HEK293T (cell line): Measurements from ENCODE around the gene MIB2.

Experiments used
- CTCF ChIA-PET: fragments of 350-600 bp; formaldehyde crosslinking; extraction: SDS; loops from one replicate; lab custom pipeline; 2021; ENCODE audit warnings: antibody characterized with exemption, inconsistent platforms; lab: Yijun Ruan, JAX
- POLR2A ChIA-PET: fragments of 350-600 bp; formaldehyde crosslinking; extraction: SDS; loops from one replicate; lab custom pipeline; 2020; ENCODE audit warnings: antibody characterized with exemption, inconsistent platforms; lab: Yijun Ruan, JAX
- DNase-seq: peaks from one replicate; pipeline ENCODE4 v3.0.0; 2012; ENCODE audit warnings: mixed read lengths; ENCODE audit errors: extremely low spot score
- ARNT ChIP-seq: fragments of 450-650 bp; IDR thresholded peaks from 2 replicates; pipeline ENCODE4 v1.6.1; 2017; ENCODE audit warnings: mild to moderate bottlenecking
- BHLHE40 ChIP-seq: fragments of 450-650 bp; IDR thresholded peaks from 2 replicates; pipeline ENCODE4 v1.6.1; 2016; ENCODE audit warnings: mild to moderate bottlenecking, moderate library complexity, borderline replicate concordance
- CTBP1 ChIP-seq: fragments of 450-650 bp; IDR thresholded peaks from 2 replicates; pipeline ENCODE4 v1.6.1; 2016; ENCODE audit warnings: borderline replicate concordance
- ELF4 ChIP-seq: fragments of 450-650 bp; IDR thresholded peaks from 2 replicates; pipeline ENCODE4 v1.6.1; 2017; ENCODE audit warnings: antibody characterized with exemption
- FOXA1 ChIP-seq: fragments of 450-650 bp; IDR thresholded peaks from 2 replicates; pipeline ENCODE4 v1.6.1; 2016; ENCODE audit warnings: mild to moderate bottlenecking
- FOXK2 ChIP-seq: fragments of 450-650 bp; IDR thresholded peaks from 2 replicates; pipeline ENCODE4 v1.6.1; 2016; ENCODE audit warnings: mild to moderate bottlenecking
- FOXM1 ChIP-seq: fragments of 450-650 bp; IDR thresholded peaks from 2 replicates; pipeline ENCODE4 v1.6.1; 2017; ENCODE audit warnings: mild to moderate bottlenecking, borderline replicate concordance
- HDGF ChIP-seq: fragments of 450-650 bp; IDR thresholded peaks from 2 replicates; pipeline ENCODE4 v1.6.1; 2017; ENCODE audit warnings: antibody characterized with exemption, borderline replicate concordance
- L3MBTL2 ChIP-seq: fragments of 450-650 bp; conservative IDR thresholded peaks from 2 replicates; pipeline ENCODE4 v1.6.1; 2016; ENCODE audit warnings: mild to moderate bottlenecking
- LEF1 ChIP-seq: fragments of 450-650 bp; IDR thresholded peaks from 2 replicates; pipeline ENCODE4 v1.6.1; 2017; ENCODE audit warnings: mild to moderate bottlenecking, borderline replicate concordance
- NFRKB ChIP-seq: fragments of 450-650 bp; IDR thresholded peaks from 2 replicates; pipeline ENCODE4 v1.6.1; 2016; ENCODE audit warnings: mild to moderate bottlenecking, moderate library complexity
- SP1 ChIP-seq: fragments of 450-650 bp; IDR thresholded peaks from 2 replicates; pipeline ENCODE4 v1.6.1; 2017
- SUZ12 ChIP-seq: fragments of 450-650 bp; IDR thresholded peaks from 2 replicates; pipeline ENCODE4 v1.6.1; 2016; ENCODE audit warnings: mild to moderate bottlenecking
- TARDBP ChIP-seq: fragments of 450-650 bp; IDR thresholded peaks from 2 replicates; pipeline ENCODE4 v1.6.1; 2016
- ZNF384 ChIP-seq: fragments of 450-650 bp; IDR thresholded peaks from 2 replicates; pipeline ENCODE4 v1.6.1; 2016
- TF ChIP-seq, protein P1 (sequence below): fragments of 450-650 bp; IDR thresholded peaks from 2 replicates; pipeline ENCODE4 v1.6.1; 2016

Gene MIB2

DNA sequence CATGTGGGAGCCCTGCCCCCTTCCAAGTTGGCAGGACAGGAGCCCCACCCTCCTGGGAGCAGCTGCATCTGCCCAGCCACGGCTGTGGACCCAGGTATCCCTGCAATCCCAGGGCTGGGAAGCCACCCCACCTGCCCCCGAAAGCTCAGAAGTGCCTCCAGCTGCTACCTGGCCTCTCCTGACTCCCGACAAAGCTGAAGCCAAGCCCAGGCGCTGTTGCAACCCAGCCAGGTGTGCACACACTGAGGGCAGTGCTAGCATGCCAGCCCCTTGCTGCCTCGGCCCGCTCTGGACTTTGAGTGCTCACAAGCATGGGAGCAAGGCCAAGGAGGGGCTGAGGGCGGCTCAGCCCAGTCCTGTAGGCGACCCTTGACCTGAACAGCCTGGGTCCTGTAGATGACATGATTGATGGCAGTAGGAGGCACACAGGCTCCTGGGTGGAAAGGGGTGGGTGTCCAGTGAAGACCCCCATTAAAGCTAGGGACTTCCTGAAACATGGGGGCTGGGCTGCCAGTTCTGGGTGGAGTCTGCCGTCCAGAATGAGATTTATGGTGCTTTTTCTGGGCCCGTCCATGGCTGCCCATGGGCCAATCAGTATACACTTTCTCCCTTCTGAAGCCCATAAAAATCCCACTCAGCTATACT lies 37.8 kb upstream of the MIB2 start:
- DNase-seq: no peak
- CTCF ChIA-PET: no interaction called here
- POLR2A ChIA-PET: interaction anchor here (0.7 to 1.7 kb wide), 3 partner anchors 9 to 38 kb away, joined by 4 to 6 read pairs (median 5); partner anchors contain the start of gene MIB2
- TF ChIP-seq, protein P1, sequence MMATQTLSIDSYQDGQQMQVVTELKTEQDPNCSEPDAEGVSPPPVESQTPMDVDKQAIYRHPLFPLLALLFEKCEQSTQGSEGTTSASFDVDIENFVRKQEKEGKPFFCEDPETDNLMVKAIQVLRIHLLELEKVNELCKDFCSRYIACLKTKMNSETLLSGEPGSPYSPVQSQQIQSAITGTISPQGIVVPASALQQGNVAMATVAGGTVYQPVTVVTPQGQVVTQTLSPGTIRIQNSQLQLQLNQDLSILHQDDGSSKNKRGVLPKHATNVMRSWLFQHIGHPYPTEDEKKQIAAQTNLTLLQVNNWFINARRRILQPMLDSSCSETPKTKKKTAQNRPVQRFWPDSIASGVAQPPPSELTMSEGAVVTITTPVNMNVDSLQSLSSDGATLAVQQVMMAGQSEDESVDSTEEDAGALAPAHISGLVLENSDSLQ: peak; percentile 66
- TF ChIP-seq FOXA1: no peak

DNA sequence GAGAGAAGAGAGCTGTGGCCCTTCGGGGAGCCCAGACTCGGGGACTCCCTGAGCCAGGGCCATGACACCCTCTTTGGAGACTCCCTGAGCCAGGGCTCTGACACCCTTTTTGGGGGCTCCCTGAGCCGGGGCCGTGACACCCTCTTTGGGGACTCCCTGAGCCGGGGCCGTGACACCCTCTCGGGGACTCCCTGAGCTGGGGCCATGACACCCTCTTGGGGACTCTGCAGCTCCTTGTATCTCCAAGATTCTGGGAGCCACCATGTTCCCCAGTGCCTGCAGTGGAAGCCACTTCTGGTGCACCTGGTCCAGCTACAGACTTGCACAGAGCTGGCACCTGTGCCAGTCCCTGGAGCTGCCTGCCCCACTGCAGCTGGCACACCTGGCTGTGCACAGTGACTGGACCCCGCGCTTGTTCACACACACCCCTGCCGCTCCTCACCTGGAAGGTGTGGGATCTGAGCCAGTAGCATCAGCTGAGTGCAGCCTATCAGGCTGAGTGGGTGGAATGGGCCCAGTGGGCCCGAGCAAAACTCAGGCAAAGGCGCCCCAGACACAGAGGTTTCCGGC lies 36.8 kb upstream of the MIB2 start:
- DNase-seq: no peak
- TF ChIP-seq ELF4: no peak
- TF ChIP-seq LEF1: no peak
- TF ChIP-seq ZNF384: no peak
- no peak for TF ChIP-seq ARNT
- no peak for TF ChIP-seq NFRKB
- no peak for TF ChIP-seq TARDBP
- TF ChIP-seq FOXA1: no peak
- TF ChIP-seq, protein P1: no peak
- TF ChIP-seq CTBP1: no peak
- no peak for TF ChIP-seq HDGF
- no peak for TF ChIP-seq L3MBTL2
- no peak for TF ChIP-seq FOXM1
- TF ChIP-seq BHLHE40: no peak
- no peak for TF ChIP-seq SP1
- no peak for TF ChIP-seq FOXK2
- TF ChIP-seq SUZ12: no peak
- ChIA-PET CTCF (no interaction called here), POLR2A (interaction anchor here (0.6 to 1.7 kb wide), 4 partner anchors 8 to 37 kb away, joined by 3 to 6 read pairs (median 4); partner anchors contain the start of gene MIB2)

DNA sequence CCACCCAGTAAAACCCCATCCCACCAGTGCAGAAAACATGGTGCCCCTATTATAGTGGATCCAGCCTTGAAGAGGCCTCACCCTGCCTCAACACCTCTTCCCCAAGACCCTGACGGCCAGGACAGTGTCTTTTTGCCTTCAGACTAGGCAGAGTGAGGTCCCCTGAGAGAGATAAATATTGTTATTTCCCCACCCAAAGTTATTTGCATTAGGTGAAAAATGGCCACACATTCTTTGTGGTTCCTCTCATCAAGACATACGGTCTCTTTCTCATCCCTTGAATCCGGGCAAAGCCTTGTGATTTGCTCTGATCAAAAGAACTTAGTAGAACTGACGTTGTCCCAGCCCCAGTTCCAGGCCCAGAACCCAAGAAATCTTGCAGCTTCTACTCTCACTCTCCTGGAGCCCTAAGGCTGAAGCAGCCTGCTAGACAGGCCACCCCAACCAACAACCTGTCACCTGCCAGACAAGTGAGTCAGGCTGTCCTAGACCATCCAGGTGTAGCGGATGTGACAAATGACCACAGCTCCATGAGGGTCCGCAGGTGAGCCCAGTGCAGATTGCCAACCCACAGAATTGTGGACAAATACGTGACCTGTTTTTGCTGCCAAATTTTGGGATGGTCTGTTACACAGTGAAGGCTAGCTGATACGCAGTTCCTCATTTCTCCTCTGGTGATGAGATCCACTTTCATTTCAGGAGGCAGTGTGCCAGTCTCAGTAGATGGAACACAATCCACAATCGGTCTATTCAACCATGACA lies 32.5 kb upstream of the MIB2 start:
- no peak for DNase-seq
- ChIA-PET POLR2A (no interaction called here), CTCF (no interaction called here)
- TF ChIP-seq ELF4 (no peak), BHLHE40 (no peak), SP1 (no peak), FOXK2 (no peak), ZNF384 (no peak), NFRKB (no peak), TARDBP (no peak)
- TF ChIP-seq, protein P1: no peak

DNA sequence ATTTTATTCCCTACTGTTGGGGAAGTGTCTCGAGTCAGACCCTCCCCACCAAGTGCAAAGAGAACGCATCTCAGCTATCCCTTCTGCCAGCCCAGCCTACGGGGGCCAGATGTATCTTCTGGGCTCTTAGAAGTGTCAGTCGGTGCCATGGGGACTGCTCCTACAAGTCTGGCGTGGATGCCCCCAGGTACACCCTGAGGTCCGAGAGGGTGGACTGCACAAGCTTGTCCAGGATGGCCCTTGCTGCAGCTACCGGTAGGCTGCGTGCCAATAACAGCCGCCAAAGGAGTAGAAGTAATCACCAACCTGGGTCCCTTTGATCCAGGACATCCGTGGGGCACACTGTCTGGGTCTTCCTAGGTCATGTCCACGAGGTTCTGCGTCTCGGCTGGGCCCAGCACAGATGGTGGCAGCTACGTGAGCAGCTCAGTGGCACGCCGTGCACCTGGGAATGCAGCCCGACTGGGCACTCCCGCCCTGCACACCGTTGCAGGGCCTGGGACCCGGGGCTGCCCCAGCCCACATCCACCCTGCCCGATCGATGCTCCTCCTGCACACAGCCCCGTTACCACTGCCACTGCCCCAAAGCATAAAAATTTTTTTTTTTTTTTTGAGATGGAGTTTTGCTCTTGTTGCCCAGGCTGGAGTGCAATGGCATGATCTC lies 31.8 kb upstream of the MIB2 start:
- DNase-seq: no peak
- TF ChIP-seq, protein P1: no peak
- TF ChIP-seq ZNF384 (no peak), FOXM1 (no peak), SP1 (no peak)
- CTCF ChIA-PET: no interaction called here
- POLR2A ChIA-PET: no interaction called here

DNA sequence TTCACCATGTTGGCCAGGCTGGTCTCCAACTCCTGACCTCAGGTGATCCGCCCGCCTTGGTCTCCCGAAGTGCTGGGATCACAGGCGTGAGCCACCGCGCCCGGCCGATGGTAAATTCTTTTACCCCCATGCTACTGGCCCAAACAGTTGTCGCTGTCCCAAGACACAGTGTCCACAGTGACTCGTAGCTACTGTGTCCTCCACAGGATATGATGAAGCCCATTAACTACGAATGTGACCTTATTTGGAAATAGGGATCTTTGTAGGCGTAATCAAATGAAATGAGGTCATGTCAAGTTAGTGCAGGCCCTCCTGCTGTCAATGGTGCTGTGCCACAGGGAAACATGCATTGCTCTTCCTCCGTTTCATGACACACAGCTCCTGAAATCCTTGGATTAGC lies 23.8 kb upstream of the MIB2 start:
- CTCF ChIA-PET: no interaction called here
- no peak for DNase-seq
- TF ChIP-seq CTBP1 (no peak), BHLHE40 (no peak), FOXK2 (no peak), LEF1 (no peak), L3MBTL2 (no peak), NFRKB (no peak), SUZ12 (no peak), HDGF (no peak), SP1 (no peak), ARNT (no peak), ZNF384 (no peak), ELF4 (no peak), FOXA1 (no peak), TARDBP (no peak), FOXM1 (no peak)
- TF ChIP-seq, protein P1: no peak
- POLR2A ChIA-PET: no interaction called here
